Measurements from ENCODE around the gene MRM2. TPM values are rescaled to one million over a fixed set of nuclear protein-coding genes. Genes with fewer than 3 reads are reported as not detected.

MRM2 gene
- total RNA-seq, 1 donor = 19.0 TPM

DNA sequence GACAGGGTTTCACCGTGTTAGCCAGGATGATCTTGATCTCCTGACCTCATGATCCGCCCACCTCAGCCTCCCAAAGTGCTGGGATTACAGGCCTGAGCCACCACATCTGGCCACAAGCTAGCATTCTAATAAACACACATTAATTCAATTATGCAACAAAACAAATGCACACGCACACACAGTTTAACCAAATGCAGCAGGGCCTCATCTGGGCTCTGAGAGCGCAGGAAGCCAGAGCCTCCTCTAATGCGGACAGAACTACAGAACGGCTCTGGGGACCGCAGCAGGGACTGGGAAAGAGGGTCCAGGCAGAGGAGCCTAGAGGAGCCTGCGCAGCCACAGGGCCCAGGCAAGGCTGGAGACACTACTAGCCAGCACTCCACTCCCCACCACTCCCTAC lies 13.1 kb downstream of the MRM2 start:
- DNase-seq (ENCODE audit: low read depth) = no peak
- TF ChIP-seq, protein P1, sequence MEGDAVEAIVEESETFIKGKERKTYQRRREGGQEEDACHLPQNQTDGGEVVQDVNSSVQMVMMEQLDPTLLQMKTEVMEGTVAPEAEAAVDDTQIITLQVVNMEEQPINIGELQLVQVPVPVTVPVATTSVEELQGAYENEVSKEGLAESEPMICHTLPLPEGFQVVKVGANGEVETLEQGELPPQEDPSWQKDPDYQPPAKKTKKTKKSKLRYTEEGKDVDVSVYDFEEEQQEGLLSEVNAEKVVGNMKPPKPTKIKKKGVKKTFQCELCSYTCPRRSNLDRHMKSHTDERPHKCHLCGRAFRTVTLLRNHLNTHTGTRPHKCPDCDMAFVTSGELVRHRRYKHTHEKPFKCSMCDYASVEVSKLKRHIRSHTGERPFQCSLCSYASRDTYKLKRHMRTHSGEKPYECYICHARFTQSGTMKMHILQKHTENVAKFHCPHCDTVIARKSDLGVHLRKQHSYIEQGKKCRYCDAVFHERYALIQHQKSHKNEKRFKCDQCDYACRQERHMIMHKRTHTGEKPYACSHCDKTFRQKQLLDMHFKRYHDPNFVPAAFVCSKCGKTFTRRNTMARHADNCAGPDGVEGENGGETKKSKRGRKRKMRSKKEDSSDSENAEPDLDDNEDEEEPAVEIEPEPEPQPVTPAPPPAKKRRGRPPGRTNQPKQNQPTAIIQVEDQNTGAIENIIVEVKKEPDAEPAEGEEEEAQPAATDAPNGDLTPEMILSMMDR (IDR thresholded peaks at IDR 0.05; ENCODE audit: insufficient read depth, low read depth, low read length) = no peak
- H3K4me3 ChIP-seq (ENCODE audit: low read depth, low read length) = no peak overlapping the region

GRCh38 chr7:2227699-2228098 lies 14.3 kb downstream of the MRM2 start:
- no peak overlapping the region for H3K4me3 ChIP-seq (ENCODE audit: low read depth, low read length)
- TF ChIP-seq, protein P1 (IDR thresholded peaks at IDR 0.05; ENCODE audit: insufficient read depth, low read depth, low read length) = no peak
- no peak for DNase-seq (ENCODE audit: low read depth)

DNA sequence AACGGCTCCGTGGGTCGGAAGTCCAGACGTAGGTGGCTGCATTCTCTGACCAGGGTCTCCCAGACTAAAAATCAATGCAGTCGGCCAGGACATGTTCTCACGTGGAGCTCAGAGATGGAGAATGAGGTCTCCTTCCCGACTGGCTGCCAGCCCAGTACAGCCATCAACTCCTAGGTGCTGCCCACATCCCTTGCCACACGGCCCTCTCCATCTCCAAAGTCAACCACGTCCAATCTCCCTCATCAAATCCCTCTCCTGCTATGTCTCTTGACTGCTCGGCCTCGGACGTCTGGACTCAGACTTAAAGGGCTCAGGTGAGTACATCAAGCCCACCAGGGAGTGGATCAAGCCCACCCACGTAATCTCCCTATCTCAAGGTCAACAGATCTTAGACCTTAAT lies 16.2 kb downstream of the MRM2 start:
- DNase-seq (ENCODE audit: low read depth) = no peak
- TF ChIP-seq, protein P1 (IDR thresholded peaks at IDR 0.05; ENCODE audit: insufficient read depth, low read depth, low read length) = no peak
- no peak overlapping the region for H3K4me3 ChIP-seq (ENCODE audit: low read depth, low read length)

- no peak overlapping the region for H3K4me3 ChIP-seq (ENCODE audit: low read depth, low read length)
- DNase-seq (ENCODE audit: low read depth) = no peak
- TF ChIP-seq, protein P1 (IDR thresholded peaks at IDR 0.05; ENCODE audit: insufficient read depth, low read depth, low read length) = no peak
Measured at GRCh38 chr7:2225336-2225735, 16.7 kb downstream of the MRM2 start.

DNA sequence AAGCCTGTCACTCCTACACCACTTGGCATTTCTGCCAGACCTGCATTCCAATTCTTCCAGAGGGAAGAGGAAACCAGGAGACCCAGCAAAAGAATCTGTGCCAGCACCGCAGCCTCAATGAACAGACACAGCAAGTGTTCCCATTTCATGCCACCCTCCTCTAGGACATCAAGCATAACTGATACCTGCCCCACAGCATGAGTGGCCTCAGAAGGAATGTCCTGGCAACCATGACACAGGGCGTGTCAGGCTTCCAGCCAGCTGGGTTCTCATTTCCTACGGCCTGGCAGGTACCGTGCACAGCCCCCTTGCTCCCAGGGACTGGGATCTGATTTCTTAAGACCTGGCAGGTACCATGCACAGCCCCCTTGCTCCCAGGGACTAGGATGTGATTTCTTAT lies 17.1 kb downstream of the MRM2 start:
- H3K4me3 ChIP-seq (ENCODE audit: low read depth, low read length) = no peak overlapping the region
- DNase-seq (ENCODE audit: low read depth) = no peak
- TF ChIP-seq, protein P1 (IDR thresholded peaks at IDR 0.05; ENCODE audit: insufficient read depth, low read depth, low read length) = no peak

DNA sequence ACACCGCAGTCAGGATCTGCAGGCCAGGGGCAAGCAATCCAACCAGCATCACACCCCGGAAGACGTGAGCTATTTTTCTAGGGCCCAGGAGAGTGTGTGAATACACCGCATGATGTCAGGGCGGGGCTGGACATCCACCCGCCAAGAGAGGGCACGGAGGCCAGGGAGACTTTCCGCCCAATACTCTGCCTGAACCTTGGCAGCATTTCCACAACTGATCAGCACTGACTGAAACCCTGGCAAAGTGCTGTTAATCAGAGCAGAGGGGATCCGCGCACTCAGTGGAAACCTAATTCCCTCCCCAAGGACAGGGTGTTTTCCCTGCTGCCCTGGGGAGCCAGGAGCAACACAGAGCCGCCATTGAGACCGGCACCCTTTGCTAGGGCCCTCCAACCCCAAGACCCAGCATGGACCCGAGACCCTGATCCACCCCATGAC lies 17.5 kb downstream of the MRM2 start:
- no peak overlapping the region for H3K4me3 ChIP-seq (ENCODE audit: low read depth, low read length)
- TF ChIP-seq, protein P1 (IDR thresholded peaks at IDR 0.05; ENCODE audit: insufficient read depth, low read depth, low read length) = no peak
- DNase-seq (ENCODE audit: low read depth) = no peak

- no peak overlapping the region for H3K4me3 ChIP-seq (ENCODE audit: low read depth, low read length)
- TF ChIP-seq, protein P1 (IDR thresholded peaks at IDR 0.05; ENCODE audit: insufficient read depth, low read depth, low read length) = no peak
- DNase-seq (ENCODE audit: low read depth) = no peak
Measured at GRCh38 chr7:2223321-2223720, 18.7 kb downstream of the MRM2 start.
